Endothelial cell of umbilical vein (primary cell): ENCODE data around the gene MAPK11. TPM values are rescaled to one million over a fixed set of nuclear protein-coding genes. Genes with fewer than 3 reads are reported as not detected.

Experiments
- BruUV-seq: library from RNA; stranded (reverse); fragments of 400-500 nt; replicated peaks from 2 replicates; lab custom pipeline; 2021; lab: Mats Ljungman, UMichigan
- CTCF ChIA-PET: fragments of 300-600, 350-600 bp; sonication (Branson Sonifier 250); formaldehyde crosslinking; loops from one replicate; lab custom pipeline; 2021; ENCODE audit warnings: antibody characterized with exemption, inconsistent platforms; lab: Charles Lee
- POLR2A ChIA-PET: fragments of 300-600, 350-600 bp; sonication (Branson Sonifier 250); formaldehyde crosslinking; loops from one replicate; lab custom pipeline; 2021; ENCODE audit warnings: antibody characterized with exemption, inconsistent platforms; lab: Charles Lee
- DNase-seq: peaks from one replicate; pipeline ENCODE4 v3.0.0-alpha.2; 2011; ENCODE audit warnings: low read depth, low spot score
- FAIRE-seq: peaks from 2 replicates; lab custom pipeline; 2011; peaks lifted over from hg19 to GRCh38; lab: Jason Lieb, UNC
- H2AFZ ChIP-seq: 2 replicates; pipeline ENCODE4 v1.6.0; 2012; ENCODE audit warnings: low read depth, low read length, control low read depth, inconsistent platforms
- H3K27ac ChIP-seq: 2 replicates; pipeline ENCODE4 v1.5.1; 2011; ENCODE audit warnings: low read depth, mild to moderate bottlenecking, control low read depth, low read length, moderate library complexity; ENCODE audit not compliant: insufficient read depth
- H3K27me3 ChIP-seq, 2 experiments: 2 replicates each; pipeline versions ENCODE4 v1.6.0 to v1.6.1; 2011; ENCODE audit warnings: low read length in 2 of 2, mixed read lengths in 1 of 2; ENCODE audit not compliant: control insufficient read depth in 2 of 2, insufficient read depth in 2 of 2
- H3K36me3 ChIP-seq, 2 experiments: 2 replicates in 1 of 2; 3 replicates in 1 of 2; pipeline ENCODE4 v1.5.1; 2011; ENCODE audit warnings: low read length in 2 of 2, mild to moderate bottlenecking in 1 of 2, moderate library complexity in 1 of 2; ENCODE audit not compliant: control insufficient read depth in 2 of 2, insufficient read depth in 2 of 2; ENCODE audit errors: extremely low read depth in 1 of 2
- H3K4me1 ChIP-seq: 3 replicates; pipeline ENCODE4 v1.5.1; 2011; ENCODE audit warnings: mild to moderate bottlenecking, low read length; ENCODE audit not compliant: control insufficient read depth, insufficient read depth; ENCODE audit errors: extremely low read depth
- H3K4me2 ChIP-seq: 2 replicates; pipeline ENCODE4 v1.6.1; 2011; ENCODE audit warnings: low read length, control low read depth, mixed read lengths; ENCODE audit not compliant: insufficient read depth
- H3K4me3 ChIP-seq, 3 experiments: fragments of 200-600 bp in 1 of 3; sonication (generic), shearing (Covaris generic) in 1 of 3; replicated peaks in 1 of 3; 2 replicates each; pipeline ENCODE4 v1.5.1; 2011 to 2016; ENCODE audit warnings: control low read depth in 3 of 3, low read length in 3 of 3, mild to moderate bottlenecking in 2 of 3, inconsistent platforms in 1 of 3, low read depth in 1 of 3, moderate library complexity in 1 of 3; ENCODE audit not compliant: insufficient read depth in 1 of 3
- H3K79me2 ChIP-seq: 2 replicates; pipeline ENCODE4 v1.6.0; 2012; ENCODE audit warnings: low read length, inconsistent platforms; ENCODE audit not compliant: control insufficient read depth, insufficient read depth
- H3K9ac ChIP-seq: replicated peaks from 2 replicates; pipeline ENCODE3; 2011; ENCODE audit warnings: low read length, control low read depth; ENCODE audit not compliant: insufficient read depth; ENCODE audit errors: extremely low read depth
- H3K9me1 ChIP-seq: replicated peaks from 3 replicates; pipeline ENCODE4 v1.6.0; 2011; ENCODE audit warnings: mild to moderate bottlenecking, low read length; ENCODE audit not compliant: control insufficient read depth, insufficient read depth; ENCODE audit errors: extremely low read depth
- H3K9me3 ChIP-seq: replicated peaks from 2 replicates; pipeline ENCODE4 v1.5.1; 2012; ENCODE audit warnings: low read length, inconsistent platforms; ENCODE audit not compliant: control insufficient read depth, insufficient read depth
- H4K20me1 ChIP-seq: replicated peaks from 2 replicates; pipeline ENCODE3; 2011; ENCODE audit warnings: mild to moderate bottlenecking, low read length; ENCODE audit not compliant: control insufficient read depth, insufficient read depth; ENCODE audit errors: extremely low read depth
- CTCF ChIP-seq, 2 donors: IDR thresholded peaks; 1 replicate in 1 of 2; 2 replicates in 1 of 2; pipeline ENCODE4 v1.5.1; 2011; ENCODE audit warnings: low read length in 2 of 2, mild to moderate bottlenecking in 2 of 2, moderate library complexity in 2 of 2, control low read depth in 1 of 2, inconsistent platforms in 1 of 2, low read depth in 1 of 2; ENCODE audit not compliant: insufficient read depth in 1 of 2; ENCODE audit errors: extremely low read depth in 1 of 2
- FOS ChIP-seq: IDR thresholded peaks from 2 replicates; pipeline ENCODE4 v1.6.1; 2011; ENCODE audit warnings: mild to moderate bottlenecking, low read length, moderate library complexity, borderline replicate concordance; ENCODE audit not compliant: insufficient read depth
- GATA2 ChIP-seq: IDR thresholded peaks from 2 replicates; pipeline ENCODE4 v1.7.0; 2011; ENCODE audit warnings: low read depth, mild to moderate bottlenecking, moderate library complexity, mixed read lengths, low read length; ENCODE audit not compliant: insufficient read length, insufficient read depth
- MAX ChIP-seq: IDR thresholded peaks from 2 replicates; pipeline ENCODE4 v1.6.1; 2011; ENCODE audit not compliant: insufficient read depth, insufficient read length
- MYC ChIP-seq: IDR thresholded peaks from one replicate; pipeline ENCODE4 v1.6.1; 2011; ENCODE audit warnings: mild to moderate bottlenecking, low read depth, low read length
- POLR2A ChIP-seq: IDR thresholded peaks from 2 replicates; pipeline ENCODE4 v1.6.1; 2012; ENCODE audit warnings: low read depth, mild to moderate bottlenecking, control low read depth, low read length
- POLR2AphosphoS5 ChIP-seq: IDR thresholded peaks from 2 replicates; pipeline ENCODE4 v1.6.1; 2012; ENCODE audit warnings: low read depth, mild to moderate bottlenecking, control low read depth, low read length, moderate library complexity; ENCODE audit not compliant: insufficient read depth
- dilution Hi-C: fragments of 300-500 bp; cut with MboI; formaldehyde crosslinking; loops from one replicate; pipeline ENCODE4 v1.15.0; 2019; ENCODE audit warnings: low sequenced_read_pairs; ENCODE audit not compliant: extremely low pct_ligation_motif_present
- intact Hi-C: fragments of 100-400 bp; cut with micrococcal nuclease; formaldehyde crosslinking; loops from one replicate; pipeline ENCODE4 v1.10.0; 2022
- polyA plus RNA-seq, 4 experiments: library from polyadenylated mRNA; depleted of rRNA in 3 of 4; stranded (reverse) in 3 of 4; unstranded in 1 of 4; fragments of >200 nt; gene quantifications; 2 replicates each; pipeline versions ENCODE4 v1.2.1 to v1.2.3, GENCODE V29; 2011 to 2012; ENCODE audit warnings: missing spikeins in 1 of 4
- total RNA-seq: library from RNA; stranded (reverse); gene quantifications from 2 replicates; pipeline ENCODE4 v1.2.3, GENCODE V29; 2021

Gene MAPK11
- total and polyA plus RNA-seq, 2 donors (not counting 3 experiments of a cell fraction or from before 2014, with no cell fraction given): 22.8 to 26.3 TPM

GRCh38 chr22:50274771-50275170, 4.6 kb upstream of the MAPK11 start:
- Histone ChIP-seq H4K20me1 (no peaks in the 10 kb centered on the region), H3K79me2 (no peaks in the 10 kb centered on the region), H3K27me3 (no peaks in the 10 kb centered on the region), H3K9me3 (no peaks in the 10 kb centered on the region), H3K4me3 (no peak overlapping the region), H3K9me1 (no peaks in the 10 kb centered on the region), H3K9ac (no peak overlapping the region), H3K4me2 (no peak overlapping the region), H3K36me3 (peaks cover 19 to 40% of the 10 kb centered on the region in 2 experiments), H3K4me1 (peaks cover 12% of the 10 kb centered on the region), H2AFZ (no peak overlapping the region), H3K27ac (no peak overlapping the region)
- FAIRE-seq: no peak
- intact Hi-C loops (no loop called here), dilution Hi-C loops (no loop called here)
- POLR2A ChIA-PET: no interaction called here
- DNase-seq: no peak
- CTCF ChIA-PET: interaction anchor here (3.1 kb wide), 1 partner anchor 52 kb away, joined by 36 read pairs; the partner anchor contains the start of gene DENND6B
- TF ChIP-seq POLR2AphosphoS5 (no peak), POLR2A (no peak), FOS (no peak), MYC (no peak), GATA2 (no peak), CTCF (IDR thresholded peaks at IDR 0.05; ENCODE audit: extremely low read depth in 1 of 2, insufficient read depth in 1 of 2, low read depth in 1 of 2, low read length in 2 of 2) (no peak)
- no TSS peak for BruUV-seq

DNA sequence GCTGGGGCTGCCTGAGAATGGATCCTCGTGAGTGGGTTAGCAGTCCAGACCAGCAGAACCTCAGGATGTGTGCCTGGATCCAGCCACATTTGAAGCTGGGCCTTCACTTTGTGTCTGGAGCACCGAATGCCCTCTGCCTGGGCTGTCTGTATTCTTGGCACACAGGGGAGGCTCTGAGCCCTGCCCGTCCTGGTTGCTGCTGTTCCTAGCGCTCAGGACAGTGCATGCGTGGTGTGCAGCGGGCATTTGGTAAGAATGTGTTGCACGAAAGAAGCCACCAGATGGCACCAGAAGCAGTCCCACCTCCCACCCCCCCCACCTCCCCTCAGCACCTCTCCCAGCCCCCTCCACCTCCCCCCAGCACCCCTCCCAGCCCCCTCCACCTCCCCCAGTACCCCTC, 4.1 kb upstream of the MAPK11 start:
- peak; percentile 30 for DNase-seq

More for the DNA sequence above, 4.1 kb upstream of the MAPK11 start:
- ChIA-PET POLR2A (no interaction called here), CTCF (interaction anchor here (3.1 kb wide), 1 partner anchor 52 kb away, joined by 36 read pairs; the partner anchor contains the start of gene DENND6B)
- TF ChIP-seq CTCF (IDR thresholded peaks at IDR 0.05; ENCODE audit: extremely low read depth in 1 of 2, insufficient read depth in 1 of 2, low read depth in 1 of 2, low read length in 2 of 2) (peak; percentile 15 to 48), MAX (no peak)
- H3K36me3 ChIP-seq: peaks cover 17 to 36% of the 10 kb centered on the region in 2 experiments
- intact Hi-C loops (no loop called here), dilution Hi-C loops (no loop called here)
- no peak overlapping the region for H3K9ac ChIP-seq
- no peaks in the 10 kb centered on the region for H3K27me3 ChIP-seq
- no TSS peak for BruUV-seq
- peaks cover 12% of the 10 kb centered on the region for H3K4me1 ChIP-seq
- H3K27ac ChIP-seq: no peak overlapping the region
- H3K4me3 ChIP-seq: no peak overlapping the region
- H3K79me2 ChIP-seq: no peaks in the 10 kb centered on the region
- H3K4me2 ChIP-seq: no peak overlapping the region
- H4K20me1 ChIP-seq: no peaks in the 10 kb centered on the region
- H3K9me1 ChIP-seq: no peaks in the 10 kb centered on the region
- no peak overlapping the region for H2AFZ ChIP-seq
- FAIRE-seq: peak; percentile 64
- H3K9me3 ChIP-seq: no peaks in the 10 kb centered on the region
